Measurements from ENCODE around the gene C1orf159.

DNA sequence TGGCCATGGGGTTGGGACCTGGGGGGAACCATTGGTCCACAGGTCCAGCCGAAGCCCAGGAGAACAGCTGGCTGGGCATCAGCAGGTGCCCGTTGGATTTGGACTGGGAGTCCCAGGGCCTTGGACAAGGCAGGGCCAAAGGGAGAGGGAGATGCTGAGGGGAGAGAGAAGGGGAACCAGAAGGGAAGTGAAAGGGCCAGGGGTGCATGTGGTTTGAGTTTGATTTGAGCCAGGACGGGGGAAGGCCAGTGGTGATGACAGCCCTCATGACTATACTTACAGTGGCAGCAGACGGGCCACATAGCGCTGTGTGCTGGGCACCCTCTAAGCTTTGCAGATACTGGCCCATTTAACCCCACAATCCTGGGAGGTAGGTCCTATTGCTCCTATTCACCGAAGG lies 77.2 kb downstream of the C1orf159 start:
- TF ChIP-seq, protein P1, sequence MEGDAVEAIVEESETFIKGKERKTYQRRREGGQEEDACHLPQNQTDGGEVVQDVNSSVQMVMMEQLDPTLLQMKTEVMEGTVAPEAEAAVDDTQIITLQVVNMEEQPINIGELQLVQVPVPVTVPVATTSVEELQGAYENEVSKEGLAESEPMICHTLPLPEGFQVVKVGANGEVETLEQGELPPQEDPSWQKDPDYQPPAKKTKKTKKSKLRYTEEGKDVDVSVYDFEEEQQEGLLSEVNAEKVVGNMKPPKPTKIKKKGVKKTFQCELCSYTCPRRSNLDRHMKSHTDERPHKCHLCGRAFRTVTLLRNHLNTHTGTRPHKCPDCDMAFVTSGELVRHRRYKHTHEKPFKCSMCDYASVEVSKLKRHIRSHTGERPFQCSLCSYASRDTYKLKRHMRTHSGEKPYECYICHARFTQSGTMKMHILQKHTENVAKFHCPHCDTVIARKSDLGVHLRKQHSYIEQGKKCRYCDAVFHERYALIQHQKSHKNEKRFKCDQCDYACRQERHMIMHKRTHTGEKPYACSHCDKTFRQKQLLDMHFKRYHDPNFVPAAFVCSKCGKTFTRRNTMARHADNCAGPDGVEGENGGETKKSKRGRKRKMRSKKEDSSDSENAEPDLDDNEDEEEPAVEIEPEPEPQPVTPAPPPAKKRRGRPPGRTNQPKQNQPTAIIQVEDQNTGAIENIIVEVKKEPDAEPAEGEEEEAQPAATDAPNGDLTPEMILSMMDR (IDR thresholded peaks at IDR 0.05): no peak
- no peak for TF ChIP-seq POLR2A (IDR thresholded peaks at IDR 0.05)
